GM19025 (cell line): ENCODE data around the gene HEBP1.
"Not testable (repeated sequence)": the region's sequence is repeated elsewhere in the genome, so short reads cannot be mapped to it uniquely, and the experiment has no call there.

Source experiments
- ATAC-seq: cut with Tn5 transposase; IDR thresholded peaks from one replicate; pipeline ENCODE4 v1.9.1; 2021; ENCODE audit warnings: mild to moderate bottlenecking, low read depth, moderate library complexity; ENCODE audit not compliant: unreplicated experiment

HEBP1 gene, protein sequence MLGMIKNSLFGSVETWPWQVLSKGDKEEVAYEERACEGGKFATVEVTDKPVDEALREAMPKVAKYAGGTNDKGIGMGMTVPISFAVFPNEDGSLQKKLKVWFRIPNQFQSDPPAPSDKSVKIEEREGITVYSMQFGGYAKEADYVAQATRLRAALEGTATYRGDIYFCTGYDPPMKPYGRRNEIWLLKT

DNA sequence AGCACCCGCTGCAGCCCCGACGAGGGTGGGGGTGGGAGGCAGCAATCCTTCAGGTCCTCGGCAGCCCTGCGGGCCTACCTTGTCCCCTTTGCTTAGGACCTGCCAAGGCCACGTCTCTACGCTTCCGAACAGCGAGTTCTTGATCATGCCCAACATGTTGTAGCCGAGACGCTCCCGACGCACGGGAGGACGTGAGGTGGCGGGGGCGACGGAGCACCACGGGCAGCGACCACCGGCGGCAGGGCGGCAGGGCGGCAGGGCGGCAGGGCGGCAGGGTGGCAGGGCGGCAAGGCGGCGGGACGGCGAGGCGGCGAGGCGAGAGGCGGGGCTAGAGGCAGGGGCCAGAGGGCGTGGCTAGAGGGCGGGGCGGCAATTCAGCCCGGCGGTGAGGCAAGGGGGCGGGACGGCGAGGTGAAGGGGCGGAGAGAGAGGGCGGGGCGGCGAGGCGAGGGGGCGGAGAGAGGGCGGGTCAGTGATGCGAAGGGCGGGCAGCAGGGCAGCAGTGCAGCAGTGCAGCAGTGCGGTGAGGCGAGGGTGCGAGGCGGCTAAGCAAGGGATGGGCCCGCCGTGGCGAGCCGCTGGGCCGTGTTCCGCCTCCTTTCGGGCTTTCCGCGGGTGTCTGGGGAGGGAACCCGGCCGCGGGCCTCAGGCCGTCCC lies at the start of gene HEBP1:
TSS of gene HEBP1 (minus strand) at position 307 of the 657 bp plus-strand sequence. CDS start at position 156, 151 bp downstream.
- peak; percentile 71 for ATAC-seq

DNA sequence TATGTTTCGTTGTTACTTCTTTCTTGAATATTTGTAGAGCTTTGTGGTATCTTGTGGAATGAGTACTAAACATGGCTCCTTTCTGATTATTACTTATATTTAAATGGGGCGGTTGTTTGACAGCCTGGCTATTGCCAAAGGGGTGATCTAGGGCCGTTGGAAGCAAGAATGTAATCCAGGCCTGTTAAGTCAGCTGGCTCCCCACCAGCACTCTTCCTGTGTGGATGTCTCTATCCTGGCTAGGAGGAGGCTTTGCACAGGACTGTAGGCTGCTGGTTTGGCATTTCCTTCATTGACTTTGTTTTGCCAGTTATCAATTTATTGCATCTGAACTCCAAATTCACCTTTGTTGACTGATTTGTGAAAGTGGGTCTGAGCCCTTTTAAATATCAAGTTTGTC lies 49.8 kb upstream of the HEBP1 start:
- ATAC-seq = no peak

DNA sequence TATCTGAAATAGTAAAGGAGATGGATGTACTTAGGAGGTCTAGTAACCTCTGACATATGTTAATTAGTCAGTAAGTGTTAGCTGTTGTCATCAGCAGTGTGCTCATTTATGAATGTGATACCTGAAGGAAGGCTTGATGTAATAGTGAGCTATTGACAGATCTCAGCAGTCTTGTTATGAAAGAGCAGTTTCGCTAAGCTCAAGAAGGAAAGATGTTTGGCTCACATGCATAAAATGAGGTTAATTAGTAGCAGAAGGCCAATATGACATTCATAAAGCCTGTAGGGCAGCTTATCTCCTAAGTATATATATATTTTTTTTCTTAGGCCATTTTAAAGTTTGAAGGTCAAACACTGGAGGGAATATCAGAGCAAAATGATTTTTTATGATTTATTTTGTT lies 46.9 kb upstream of the HEBP1 start:
- ATAC-seq = no peak

DNA sequence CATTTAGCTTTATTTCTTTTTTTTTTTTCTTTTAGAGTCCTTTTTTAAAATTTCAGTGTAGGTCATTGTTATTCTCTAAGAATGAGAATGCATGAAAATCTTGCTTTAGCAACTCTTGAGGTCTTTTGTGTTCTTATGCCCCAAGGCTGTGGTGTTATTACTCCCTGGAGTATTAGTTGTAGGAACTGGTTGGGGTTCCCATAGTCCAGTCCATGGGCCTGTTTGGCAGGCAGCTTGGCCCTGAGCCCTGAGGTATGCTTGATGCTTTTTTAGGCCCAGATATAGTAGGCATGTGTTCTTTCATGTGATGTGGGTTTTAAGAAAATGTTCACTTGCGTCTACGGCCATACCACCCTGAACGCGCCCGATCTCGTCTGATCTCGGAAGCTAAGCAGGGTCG lies 45.8 kb upstream of the HEBP1 start:
- no peak for ATAC-seq

DNA sequence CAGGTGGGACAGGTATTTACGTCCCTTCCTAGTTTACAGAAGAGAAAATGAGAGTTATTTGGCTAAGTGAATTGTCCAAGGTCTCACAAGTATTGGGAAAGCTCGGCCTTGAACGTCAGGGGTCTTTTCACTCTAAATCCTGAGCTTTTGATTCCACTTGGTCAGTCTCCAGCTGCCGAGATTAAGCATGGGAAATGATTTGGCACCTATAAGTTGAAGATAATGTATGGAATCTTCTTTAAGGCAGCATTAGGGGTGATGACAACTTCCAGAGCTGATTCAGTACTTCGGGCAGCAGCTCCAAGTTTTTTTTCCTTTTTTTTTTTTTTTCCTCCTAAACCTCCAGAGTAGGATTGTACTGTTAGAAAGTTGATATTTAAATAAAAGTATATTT lies 44.8 kb upstream of the HEBP1 start:
- no peak for ATAC-seq

DNA sequence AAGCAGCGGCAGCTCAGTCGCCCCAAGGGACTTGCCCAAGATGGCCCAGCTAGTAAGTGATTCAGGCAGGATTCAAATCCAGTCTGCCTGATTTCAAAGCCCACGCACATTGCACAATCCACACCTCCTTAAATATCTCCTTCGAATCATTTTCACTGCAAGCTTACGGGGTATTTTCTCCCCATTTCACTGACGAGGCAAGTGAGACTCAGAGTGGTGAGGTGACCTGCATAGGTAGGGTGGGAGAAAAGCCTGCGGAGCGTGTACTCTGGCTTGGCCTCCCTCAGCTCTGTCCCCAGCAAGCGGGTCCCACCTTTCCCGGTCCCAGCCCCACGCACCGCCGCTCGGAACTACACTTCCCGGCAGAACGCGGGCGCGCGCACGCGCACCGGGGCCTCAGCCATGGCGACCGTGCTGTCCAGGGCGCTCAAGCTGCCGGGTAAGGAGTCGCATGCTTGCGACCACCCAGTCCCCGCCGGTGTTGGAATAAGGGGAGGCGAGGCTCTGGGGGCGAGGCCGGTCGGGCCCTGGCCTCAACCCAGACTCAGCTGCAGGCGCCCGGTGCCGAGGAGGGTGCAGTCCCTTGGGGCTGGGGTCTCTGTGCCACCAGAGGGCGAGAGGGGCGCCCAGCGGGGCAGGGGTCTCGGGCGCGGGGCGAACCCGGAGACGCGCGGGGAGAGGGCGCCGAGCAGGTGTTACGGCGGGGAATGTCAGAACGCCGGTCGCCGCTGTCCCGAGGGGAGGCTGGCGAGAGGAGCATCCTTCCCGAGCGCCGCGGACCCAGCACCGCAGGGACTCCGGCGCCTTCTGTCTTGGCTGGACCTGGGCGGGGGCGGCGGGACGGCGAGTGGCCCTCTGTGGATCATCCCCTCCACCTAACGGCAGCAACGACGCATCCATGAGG lies 44.2 kb upstream of the HEBP1 start, which contains the start of gene FAM234B:
TSS of gene FAM234B (plus strand) at position 380 of the 904 bp plus-strand sequence. CDS start at position 403, 23 bp downstream.
- ATAC-seq = peak; percentile 79

DNA sequence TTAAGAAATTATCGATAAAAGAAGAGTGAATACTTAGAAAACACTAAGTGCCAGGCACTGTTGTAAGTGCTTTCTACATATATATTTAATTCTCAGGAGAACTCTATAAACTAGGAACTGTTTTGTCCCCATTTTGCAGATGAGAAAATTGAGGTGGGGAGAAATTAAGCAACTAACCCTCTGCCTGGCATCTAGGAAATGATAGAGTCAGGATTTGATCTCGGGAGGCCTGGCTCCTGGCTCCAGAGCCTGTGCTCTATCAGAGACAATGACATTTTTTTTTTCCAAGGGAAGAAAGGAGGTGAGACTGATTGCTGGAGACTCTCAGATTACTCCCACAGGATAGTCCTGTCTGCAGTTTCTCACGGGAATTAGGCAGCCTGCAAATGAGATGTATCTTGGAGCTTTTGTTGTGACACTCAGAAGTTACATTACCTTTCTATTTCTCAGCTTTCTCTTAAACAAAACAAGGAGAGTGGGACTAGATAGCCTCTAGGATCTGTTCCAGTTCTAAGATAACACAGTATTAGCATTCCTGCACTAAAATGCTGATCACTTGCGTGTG lies 42.7 kb upstream of the HEBP1 start:
- ATAC-seq = no peak

DNA sequence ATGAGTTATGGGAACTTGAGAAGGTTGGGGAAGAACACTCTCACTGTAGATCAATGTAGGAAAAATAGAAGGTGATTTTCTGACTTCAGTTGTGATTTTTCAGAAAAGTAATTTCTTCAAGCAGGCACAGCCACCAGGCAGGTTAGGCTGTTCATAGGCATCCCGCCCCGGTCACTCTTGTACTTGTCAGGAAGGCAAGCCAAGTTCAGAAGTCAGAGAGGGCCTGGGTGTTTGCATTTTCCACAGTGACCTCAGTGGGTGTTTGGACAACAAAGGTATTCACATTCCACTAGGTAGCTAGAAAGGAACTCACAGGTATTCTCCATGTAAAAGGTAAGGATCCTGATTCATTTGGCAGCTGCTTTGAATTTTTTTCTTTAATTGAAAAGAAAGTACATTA lies 41.2 kb upstream of the HEBP1 start:
- no peak for ATAC-seq

DNA sequence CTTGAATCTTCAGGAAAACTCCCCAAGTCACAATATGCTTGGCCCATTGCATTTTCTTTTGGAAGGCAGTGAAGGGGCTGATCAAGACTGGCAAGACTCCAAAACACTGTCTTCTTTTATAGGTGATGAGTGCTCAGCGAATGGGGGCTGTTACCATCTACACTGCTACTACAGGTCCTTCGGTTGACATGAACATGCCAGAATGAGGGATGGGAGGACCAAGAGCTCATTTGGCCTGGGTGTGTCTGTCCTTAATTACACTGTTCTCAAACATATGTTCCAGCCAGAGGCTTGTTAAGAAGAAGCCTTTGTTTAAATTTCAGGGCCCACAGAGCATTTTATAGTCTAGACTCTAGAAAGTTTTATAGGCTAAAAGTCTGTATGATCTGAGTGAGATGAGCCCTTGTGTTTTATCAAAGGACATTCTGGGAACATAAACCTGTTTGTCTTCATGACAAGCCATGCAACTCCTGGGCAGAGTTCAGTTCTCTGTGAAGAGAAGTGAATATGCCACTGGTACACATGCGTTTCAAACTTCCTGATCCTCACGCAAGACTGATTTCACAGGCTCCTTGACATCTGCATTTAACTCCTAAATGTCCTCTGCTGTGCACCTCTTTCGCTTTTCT lies 39.4 kb upstream of the HEBP1 start:
- no peak for ATAC-seq

DNA sequence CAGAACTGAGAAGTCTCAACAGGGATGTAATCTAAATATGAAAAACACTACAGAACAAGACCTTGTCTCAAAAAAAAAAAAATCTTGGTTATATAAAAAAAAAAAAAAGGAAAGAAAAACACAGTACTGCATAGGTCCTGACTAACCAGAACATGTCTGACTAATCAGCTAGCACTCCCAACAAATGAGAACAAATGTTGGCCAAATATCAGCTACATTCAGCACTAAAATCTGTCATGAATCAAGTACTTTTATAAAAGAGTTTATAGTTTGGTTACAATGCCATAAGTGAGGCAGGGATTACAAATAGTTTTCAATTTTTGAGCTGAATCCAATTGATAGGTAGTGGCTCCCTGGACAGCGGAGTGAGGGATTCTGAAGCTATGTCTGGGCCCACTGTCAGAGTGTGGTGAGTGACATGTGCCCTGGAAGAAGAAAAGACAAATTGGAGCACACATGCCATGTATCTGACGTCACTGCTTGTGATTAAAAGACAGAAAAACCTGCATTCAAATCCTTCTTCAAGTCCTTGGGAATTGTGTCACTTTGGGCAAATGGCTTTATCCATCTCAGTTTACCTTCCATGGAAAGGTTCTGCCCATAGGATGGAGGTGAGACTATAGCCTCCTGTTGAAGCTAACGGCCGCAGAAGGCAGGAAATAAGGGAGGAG lies 38.6 kb upstream of the HEBP1 start:
- no peak for ATAC-seq

DNA sequence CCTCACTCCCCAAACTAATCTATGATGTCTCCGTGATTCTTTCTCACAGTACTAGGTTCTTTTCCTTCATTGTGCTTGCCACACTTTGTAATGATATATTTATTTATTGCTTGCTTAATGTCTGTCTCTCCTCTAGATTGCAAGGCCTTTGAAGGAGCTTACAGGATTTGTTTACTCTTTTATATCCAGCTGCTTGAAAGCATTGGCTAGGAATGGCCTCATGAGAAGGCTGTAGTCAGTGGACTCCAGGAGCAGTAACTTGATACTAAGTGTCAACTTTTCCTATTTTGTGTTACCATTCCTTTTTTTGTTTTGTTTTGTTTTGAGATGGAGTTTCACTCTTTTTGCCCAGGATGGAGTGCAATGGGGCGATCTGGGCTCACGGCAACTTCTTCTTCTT lies 36.8 kb upstream of the HEBP1 start:
- ATAC-seq = no peak

DNA sequence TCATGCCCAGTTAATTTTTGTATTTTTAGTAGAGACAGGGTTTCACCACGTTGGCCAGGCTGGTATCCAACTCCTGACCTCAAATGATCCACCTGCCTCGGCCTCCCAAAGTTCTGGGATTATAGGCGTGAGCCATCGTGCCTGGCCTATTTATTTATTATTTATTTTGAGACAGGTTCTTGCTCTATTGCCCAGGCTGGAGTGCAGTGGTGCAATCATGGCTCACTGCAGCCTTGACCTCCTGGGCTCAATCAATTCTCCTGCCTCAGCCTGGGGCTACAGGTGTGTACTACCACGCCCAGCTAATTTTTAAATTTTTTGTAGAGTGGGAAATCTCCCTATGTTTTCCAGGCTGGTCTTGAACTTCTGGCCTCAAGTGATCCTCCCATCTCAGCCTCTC lies 35.3 kb upstream of the HEBP1 start:
- not testable (repeated sequence) for ATAC-seq

DNA sequence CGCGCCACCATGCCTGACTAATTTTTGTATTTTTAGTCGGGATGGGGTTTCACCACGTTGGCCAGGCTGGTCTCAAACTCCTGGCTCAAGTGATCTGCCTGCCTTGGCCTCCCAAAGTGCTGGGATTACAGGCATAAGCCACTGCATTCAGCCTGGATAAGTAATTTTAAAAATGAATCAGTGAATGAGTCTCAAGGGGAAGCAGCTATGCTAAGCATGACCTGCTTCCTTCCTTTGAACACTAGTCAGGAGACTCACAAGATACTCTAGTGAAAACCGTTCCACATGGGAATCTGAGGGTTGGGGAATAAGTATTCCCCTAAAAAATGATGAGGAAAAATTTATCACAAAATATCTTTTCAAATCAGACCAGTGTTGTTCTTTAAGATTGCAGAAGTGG lies 33.4 kb upstream of the HEBP1 start:
- no peak for ATAC-seq

DNA sequence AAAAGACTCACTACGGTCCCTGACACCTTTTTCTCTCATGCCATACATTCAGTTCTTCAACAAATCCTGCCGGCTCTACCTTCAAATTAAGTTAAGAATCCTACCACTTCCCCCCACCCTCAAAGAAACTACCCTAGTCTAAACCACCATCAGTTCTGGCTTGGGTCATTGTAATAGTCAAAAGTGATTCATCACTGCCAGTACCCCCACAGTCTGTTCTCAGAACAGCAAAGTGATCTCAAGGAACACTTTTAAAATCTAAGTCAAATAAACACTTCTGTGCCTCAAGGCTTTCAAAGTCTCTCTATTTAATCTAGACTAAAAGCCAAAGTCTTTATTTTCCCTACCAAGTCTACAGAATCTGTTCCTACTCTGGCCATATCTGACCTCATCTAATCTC lies 32.1 kb upstream of the HEBP1 start:
- ATAC-seq = no peak

DNA sequence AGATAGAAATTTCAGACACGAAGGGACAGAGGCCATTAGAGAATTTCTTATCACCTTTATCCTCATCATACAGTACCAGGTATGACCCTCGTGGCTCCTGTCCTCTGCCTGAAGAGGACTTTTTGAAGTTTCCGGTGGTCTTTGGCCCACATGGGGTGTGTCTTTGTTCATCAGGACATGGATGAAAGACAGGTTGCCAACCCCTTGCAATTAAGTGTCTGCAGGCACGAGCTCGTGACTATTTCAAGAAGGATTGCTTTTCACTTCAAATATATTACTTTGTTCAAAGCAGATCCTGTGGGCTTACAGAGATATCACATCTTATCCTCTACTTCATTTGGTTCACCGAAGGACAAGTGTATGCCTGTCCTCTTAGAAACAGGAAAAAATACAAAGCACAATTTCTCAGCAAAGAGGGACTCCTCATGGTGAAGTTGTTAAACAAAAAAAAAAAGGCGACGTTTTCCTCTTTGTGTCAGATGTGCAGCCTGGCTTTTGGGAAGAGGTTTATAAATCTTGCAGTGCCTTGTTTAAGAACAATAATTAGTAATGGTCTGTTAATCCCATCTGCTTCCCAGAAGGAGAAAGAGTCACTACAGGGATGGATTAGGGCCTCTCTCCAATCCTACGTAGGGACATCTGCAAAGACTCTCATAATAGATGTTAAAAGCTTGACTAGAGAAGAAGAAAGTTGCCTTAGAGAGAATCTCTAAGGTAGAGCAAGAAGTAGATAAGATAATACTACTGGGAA lies 30.7 kb upstream of the HEBP1 start:
- ATAC-seq = no peak

DNA sequence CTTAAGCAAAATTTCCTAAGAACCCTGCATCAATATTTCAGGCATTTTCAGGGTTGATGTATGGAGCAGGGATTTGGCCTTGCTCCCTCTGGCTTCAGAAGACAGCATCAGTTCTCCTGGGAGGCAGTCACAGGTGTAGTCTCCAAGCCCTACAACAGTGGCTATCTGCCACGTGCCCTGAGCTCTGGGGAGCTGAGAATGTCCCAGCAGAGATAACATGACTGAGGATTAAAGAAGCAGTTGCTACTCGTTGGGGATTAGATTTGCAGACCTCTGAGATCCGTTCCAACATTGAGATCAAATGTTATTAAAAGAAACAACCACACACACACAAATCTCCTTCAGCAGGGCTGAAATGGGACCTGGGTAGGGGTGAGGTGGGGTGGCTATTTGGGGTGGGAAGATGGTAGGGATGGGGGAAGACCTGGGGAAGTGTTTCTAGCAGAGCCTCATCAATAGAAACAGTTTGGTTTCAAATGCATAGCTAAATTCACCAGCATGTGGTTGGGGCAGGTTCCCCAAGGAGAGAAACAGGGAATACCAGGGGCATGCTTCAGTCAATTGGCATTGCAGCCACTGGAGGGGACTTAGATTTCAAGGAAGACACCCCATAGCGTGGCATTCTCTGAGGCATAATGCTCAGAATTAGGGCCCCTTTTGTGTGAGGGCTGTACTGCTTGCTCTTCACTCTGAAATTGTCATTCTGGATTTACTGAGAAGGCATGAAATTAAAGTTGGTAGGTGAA lies 28.9 kb upstream of the HEBP1 start:
- no peak for ATAC-seq

DNA sequence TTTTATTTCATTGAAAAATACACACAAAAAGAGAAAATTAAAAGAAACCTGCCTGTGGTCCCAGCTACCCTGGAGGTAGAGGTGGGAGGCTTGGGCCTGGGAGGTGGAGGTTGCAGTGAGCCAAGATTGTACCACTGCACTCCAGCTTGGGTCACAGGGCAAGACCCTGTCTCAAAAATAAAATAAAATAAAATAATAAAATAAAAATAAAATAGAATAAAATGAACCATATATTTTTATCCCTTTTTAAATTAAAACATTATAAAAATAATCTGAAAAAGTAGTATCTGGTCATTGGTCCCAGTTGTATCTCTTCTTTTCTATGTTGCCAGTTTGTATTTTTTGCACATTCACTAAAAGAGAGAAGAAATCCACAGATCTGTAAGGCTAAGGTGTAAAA lies 27.4 kb upstream of the HEBP1 start:
- no peak for ATAC-seq

DNA sequence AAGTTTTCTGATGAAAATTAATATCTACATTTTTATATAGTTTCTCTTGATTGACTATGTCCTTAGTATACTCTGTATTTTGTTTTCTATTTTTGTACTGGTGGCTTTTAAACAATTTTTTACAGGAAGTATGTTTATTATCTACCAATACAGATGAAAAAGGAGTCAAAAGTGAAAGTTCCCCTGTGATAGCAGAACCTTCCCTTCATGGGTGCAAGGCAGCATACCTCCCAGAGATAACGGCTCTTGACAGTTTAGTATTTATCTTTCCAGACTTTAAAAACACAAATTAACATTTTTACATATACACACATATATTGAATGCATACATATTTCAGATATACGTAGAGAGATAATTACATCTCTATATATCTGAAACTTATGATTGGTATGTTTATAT lies 27.0 kb upstream of the HEBP1 start:
- no peak for ATAC-seq

DNA sequence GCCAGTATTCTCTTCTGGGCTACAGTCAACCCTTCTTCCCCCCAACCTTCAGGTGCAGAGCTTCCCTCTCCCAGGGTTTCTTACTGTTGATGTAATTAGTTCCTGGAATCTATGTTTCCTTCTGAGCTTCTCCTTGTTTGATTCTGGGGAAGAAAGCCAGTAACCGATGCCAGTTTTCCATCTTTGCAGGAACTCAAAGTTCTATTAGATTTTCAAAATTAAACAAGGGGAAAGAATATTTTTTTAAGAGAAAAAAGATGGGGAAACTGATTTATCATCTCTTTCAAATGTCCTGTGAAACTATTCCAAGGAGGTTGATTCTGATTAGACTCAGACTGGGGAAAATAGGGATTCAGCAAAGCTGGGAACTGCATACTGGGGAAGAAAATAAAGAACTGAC lies 26.2 kb upstream of the HEBP1 start:
- no peak for ATAC-seq
